ENCODE results near the gene MED14.

MED14 gene

DNA sequence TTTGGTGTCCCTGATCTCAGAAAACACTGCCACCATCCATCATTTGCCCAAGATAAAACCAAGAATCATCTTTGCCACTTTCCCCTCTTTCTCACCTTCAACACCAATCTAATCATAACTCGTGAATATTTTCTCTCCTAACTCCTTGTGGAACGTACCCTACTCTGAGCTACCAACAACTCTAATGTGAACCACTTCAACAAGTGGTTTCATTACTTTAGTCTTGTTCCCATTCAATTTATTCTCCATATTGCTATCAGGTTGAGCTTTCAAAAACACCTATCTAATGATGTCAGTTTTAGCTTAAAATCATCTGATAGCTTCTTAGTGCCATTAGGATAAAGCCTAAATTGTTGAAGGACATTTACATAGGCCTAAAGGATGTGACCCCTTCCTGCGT lies 48.2 kb downstream of the MED14 start:
- TF ChIP-seq, protein P1, sequence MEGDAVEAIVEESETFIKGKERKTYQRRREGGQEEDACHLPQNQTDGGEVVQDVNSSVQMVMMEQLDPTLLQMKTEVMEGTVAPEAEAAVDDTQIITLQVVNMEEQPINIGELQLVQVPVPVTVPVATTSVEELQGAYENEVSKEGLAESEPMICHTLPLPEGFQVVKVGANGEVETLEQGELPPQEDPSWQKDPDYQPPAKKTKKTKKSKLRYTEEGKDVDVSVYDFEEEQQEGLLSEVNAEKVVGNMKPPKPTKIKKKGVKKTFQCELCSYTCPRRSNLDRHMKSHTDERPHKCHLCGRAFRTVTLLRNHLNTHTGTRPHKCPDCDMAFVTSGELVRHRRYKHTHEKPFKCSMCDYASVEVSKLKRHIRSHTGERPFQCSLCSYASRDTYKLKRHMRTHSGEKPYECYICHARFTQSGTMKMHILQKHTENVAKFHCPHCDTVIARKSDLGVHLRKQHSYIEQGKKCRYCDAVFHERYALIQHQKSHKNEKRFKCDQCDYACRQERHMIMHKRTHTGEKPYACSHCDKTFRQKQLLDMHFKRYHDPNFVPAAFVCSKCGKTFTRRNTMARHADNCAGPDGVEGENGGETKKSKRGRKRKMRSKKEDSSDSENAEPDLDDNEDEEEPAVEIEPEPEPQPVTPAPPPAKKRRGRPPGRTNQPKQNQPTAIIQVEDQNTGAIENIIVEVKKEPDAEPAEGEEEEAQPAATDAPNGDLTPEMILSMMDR (conservative IDR thresholded peaks at IDR 0.05), result no peak
- no peak for TF ChIP-seq ZFX (IDR thresholded peaks at IDR 0.05)
- no peak overlapping the region for H3K27ac ChIP-seq

DNA sequence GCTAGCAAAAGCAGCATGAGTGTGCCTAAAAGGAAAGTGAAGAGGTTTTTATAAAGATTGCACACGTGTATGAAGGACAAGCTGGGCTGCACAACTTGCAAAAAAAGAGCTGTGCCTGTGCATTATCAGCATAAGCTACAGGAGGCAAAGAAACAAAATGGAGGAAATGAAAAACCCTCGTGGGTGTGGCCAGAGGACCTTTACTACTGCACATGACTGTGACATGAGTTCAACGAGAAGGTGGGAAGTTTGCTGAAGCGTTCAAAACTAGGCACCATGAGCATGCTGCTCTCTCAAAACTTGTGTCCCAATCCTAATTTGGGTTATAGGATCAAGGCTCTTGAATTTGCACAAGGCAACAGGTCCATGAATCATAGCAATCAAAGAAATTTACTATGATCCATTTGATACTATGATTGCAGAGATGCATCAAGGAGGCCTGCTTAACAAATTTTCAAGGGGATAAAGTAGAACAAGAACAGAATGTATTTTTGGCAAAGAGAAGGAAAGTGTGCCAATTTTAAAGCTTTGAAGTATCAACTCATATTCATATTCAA lies 49.9 kb downstream of the MED14 start:
- no peak overlapping the region for H3K27ac ChIP-seq

DNA sequence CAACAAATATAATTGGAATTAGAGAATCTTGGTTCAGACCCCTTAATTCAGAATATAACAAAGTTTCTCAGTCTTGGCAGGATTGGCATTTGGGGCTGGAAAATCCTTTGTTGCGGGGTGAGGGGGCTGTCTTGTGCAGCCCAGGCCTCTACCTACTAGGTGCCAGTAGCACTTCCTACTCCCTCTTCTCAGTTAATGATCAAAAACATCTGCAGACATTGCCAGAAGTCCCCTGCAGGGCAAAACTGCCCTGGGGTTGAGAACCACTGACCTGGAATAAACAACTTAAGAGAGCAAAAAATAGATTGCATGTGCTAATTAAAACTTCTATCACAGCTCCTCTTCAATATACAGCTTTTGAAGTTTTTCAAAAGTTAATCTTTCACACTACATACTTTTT lies 51.2 kb downstream of the MED14 start:
- TF ChIP-seq, protein P1 (conservative IDR thresholded peaks at IDR 0.05), result no peak
- no peak for TF ChIP-seq ZFX (IDR thresholded peaks at IDR 0.05)
- no peak overlapping the region for H3K27ac ChIP-seq

More for the DNA sequence above, 49.9 kb downstream of the MED14 start:
- no peak for TF ChIP-seq ZFX (IDR thresholded peaks at IDR 0.05)

DNA sequence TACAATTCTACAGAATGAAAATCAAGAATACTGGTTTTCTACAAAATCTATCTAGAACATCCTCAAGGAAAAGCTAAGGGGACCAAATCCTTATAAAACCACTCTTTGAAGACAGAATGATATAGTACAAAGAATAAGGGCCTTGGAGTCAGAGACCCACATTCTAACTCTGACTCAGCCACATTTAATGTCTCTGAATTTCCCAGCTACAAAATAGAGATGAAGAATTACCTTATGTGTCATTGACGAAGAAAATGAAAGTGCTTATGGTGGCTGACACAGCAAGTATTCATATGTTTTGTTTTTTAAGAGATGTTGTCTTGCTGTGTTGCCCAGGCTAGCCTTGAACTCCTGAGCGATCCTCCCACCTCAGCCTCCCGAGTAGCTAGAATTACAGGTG lies 52.1 kb downstream of the MED14 start:
- no peak for TF ChIP-seq ZFX (IDR thresholded peaks at IDR 0.05)
- TF ChIP-seq, protein P1 (conservative IDR thresholded peaks at IDR 0.05), result no peak
- no peak overlapping the region for H3K27ac ChIP-seq

DNA sequence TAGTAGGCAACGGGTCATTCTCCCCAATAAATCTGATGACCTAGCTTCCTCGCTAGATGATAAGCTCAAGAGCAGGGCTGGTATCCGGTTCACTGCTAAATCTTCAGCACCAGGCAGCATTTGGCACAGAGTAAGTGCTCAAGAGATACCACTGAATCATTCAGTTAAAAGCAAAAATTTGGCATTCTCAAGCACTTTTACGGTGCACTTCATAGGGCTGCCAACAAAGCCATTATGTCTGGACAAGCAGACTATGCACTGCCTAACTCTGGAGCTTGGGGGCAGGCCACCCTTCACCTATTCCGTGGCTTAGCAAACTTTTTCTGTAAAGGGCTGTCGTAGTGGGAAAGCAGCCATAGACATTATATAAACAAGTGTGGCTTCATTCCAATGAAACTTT lies 64.2 kb downstream of the MED14 start:
- no peak overlapping the region for H3K27ac ChIP-seq
- TF ChIP-seq ZFX (IDR thresholded peaks at IDR 0.05), result no peak
- TF ChIP-seq, protein P1 (conservative IDR thresholded peaks at IDR 0.05), result no peak

DNA sequence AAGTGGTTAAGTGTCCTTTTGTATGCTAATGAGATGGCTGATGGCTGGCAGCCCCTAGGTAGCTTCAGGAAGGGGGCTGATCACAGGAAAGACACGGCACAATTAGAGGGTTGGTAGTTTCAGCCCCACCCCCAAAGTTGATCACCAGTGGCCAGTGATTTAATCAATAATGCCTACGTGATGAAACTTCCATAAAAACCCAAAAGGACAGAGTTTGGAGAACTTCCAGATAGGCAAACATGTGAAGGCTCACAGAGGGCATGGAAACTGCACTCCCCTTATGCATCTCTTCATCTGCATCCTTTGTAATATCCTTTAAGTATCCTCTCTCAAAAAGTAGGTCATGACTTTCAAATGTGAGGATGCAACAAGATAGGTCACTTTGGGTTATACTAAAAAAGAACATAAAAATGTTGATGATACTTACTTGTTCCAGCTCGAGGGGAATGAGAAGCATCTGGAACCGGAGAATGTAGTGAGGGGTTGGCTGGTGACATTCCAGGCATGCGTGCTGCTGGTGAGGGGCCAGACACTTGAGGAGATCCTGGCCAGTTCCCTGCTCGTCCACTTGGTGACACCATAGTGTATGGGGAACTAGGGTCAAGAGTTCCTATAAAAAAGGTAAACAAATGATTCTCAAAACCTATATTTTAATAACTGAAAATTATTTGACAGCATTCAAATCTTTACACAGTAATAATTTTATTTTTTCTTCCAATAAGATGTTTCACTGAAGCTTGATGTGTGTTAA lies 71.3 kb downstream of the MED14 start:
- TF ChIP-seq, protein P1 (conservative IDR thresholded peaks at IDR 0.05), result peak; percentile 41
- TF ChIP-seq ZFX (IDR thresholded peaks at IDR 0.05), result no peak

DNA sequence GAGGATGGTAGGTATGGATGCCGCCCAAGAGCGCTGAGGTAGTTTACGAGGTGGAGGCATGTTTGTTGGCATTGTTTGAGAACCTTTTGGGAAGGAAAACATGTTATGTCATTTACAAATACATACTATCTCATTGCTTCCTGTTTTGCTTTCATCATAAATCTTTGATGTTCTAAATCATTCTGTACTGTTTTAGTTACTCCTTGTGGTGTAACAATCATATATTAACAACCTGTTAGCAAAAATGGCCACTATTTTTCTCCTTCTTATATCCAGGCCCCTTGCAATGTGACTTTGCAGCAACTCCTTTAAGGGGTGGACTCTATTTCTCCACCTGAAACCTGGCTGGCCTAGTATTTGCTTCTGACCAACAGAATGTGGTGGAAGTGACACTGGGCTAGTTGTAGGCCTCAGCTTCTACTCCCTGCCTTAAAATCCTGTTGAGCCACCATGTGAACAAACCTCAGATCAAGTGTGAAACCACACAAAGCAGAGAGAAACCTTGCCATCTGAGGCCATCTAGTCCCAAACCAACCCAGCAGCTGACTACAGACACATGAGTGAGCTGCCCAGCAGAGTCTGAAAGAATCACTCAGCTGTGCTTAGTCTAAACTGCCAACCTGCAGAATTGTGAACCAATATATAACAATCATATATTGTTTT lies 72.1 kb downstream of the MED14 start:
- peak overlapping the region; percentile 42; the same call in 1 of the 2 replicates for H3K27ac ChIP-seq
- TF ChIP-seq, protein P1 (conservative IDR thresholded peaks at IDR 0.05), result no peak
- TF ChIP-seq ZFX (IDR thresholded peaks at IDR 0.05), result no peak

More for the DNA sequence above, 71.3 kb downstream of the MED14 start:
- no peak overlapping the region; the same call in 1 of the 2 replicates for H3K27ac ChIP-seq
